NCI-H2227 treated with DMSO at 0.1 percent for 48 hours (cell line): ENCODE measurements around the gene EXOC3L2.

ENCODE experiments used
- DNase-seq: peaks from one replicate; lab custom pipeline; 2025; lab: John Stamatoyannopoulos, UW

The EXOC3L2 gene

DNA sequence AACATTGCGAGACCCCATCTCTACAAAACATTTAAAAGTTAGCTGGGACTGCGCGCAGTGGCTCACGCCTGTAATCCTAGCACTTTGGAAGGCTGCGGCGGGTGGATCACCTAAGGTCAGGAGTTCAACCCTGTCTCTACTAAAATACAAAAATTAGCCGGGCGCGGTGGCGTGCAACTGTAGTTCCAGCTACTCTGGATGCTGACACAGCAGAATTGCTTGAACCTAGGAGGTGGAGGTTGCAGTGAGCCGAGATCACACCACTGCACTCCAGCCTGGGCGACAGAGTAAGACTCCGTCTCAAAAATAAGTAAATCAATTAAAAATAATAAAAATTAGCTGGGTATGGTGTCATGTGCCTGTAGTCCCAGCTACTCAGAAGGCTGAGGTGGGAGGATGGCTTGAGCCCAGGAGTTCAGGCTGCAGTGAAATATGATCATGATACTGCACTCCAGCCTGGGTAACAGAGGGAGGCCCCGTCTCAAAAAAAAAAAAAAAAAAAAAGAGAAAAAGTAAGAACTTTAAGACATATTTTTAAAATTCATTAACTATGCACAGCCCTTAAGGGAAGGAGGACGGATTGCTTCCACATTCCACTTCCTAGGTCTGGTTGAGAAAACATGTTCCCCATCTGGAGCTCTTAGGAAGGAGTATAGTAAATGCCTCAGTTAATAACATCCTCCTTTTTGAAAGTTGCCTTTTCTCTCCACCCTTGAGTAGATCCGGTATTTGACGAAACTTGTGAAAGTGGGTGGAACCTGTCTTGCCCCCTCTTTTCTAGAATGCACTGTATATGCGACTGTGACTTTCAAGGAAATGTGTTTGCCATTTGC lies 26.1 kb downstream of the EXOC3L2 start:
- DNase-seq = no peak

DNA sequence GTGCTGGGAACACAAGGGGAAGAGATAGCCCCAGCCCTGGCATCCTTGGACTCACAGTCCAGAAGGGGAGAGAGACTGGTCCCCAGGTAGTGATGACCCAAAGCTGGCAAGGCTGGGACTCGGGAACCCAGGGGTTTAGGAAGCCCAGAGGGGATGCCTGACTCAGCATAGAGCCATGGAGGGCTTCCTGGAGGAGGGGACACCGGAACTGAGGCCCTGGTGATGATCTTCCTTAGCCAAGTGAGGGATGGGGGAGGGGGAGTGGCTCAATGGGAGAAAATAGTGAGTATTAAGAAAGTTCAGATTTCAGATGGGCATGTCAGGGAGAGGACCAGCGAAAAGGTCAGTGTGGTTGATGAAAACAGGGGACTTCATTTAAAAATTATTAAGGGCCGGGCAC lies 26.8 kb downstream of the EXOC3L2 start:
- no peak for DNase-seq

DNA sequence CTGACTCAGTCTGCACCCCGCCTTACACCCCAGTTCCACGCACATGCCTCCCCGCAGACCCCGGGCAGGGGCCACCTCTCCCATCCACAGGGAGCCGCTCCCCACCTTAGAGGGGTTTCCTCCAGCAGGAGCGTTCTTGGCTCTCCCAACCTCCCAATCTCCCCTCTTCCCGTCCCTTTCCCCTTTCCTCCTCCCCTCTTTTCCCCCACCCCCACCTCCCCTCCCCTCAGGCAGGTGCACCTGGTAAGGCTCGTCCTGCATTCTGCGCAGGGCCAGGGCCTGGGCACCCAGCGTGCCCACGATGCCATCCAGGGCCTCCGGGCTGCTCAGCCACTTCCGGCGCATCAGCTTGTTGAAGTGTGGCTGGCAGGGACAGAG lies 27.3 kb downstream of the EXOC3L2 start:
- DNase-seq = no peak

DNA sequence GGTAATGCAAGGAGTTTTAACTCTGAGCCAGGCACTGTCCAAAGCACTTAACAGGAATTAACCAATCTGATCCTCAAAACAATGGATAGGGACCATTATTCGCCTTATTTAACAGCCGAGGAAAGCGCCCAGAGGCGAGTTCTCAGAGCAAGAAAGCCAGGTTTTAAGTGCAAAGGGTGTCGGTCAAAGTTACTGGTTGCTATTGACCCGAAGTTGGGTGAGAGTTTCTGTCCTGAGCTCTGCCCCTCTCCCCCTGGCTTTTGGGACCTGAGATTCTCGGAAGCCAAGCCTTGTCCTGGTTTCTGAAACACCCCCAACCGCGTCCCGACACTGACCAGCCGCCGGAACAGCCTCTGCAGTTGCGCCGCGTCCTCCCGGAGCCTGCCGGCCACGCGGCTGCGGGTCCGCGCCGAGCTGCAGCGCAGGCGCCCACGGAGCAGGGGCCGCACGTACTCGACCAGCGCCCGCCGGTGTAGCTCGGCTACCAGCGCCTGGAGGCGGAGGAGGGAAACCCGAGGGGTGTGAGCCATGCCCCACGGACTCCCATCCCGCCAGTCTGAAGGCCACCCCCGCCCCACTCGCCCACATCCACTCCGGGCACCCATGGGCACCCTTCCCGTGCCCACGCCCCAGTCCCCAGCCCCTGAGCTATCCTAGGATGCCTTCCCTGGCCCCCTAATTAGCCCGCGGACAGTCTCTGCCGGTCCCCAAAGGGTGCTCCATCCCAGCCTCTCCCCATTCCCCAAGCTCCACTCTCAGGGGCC lies 27.8 kb downstream of the EXOC3L2 start:
- no peak for DNase-seq

DNA sequence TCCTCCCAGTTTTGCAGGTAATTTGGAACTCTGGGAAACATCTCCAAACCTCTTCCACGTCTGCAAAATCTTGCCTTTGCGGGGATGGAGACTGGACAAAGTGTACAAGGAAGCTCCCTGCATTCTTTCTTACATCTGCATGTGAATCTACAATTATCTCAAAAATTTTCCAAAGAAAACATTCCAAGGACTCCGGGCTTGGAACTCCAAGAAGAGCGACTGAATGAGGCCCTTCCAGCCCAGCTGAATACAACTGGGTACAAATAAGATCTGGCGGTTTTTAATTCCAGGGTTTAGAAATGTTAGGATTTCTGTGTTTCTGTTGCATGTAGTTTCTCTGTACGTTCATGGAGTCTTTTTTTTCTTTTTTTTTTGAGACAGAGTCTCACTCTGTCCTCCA lies 28.5 kb downstream of the EXOC3L2 start:
- no peak for DNase-seq

DNA sequence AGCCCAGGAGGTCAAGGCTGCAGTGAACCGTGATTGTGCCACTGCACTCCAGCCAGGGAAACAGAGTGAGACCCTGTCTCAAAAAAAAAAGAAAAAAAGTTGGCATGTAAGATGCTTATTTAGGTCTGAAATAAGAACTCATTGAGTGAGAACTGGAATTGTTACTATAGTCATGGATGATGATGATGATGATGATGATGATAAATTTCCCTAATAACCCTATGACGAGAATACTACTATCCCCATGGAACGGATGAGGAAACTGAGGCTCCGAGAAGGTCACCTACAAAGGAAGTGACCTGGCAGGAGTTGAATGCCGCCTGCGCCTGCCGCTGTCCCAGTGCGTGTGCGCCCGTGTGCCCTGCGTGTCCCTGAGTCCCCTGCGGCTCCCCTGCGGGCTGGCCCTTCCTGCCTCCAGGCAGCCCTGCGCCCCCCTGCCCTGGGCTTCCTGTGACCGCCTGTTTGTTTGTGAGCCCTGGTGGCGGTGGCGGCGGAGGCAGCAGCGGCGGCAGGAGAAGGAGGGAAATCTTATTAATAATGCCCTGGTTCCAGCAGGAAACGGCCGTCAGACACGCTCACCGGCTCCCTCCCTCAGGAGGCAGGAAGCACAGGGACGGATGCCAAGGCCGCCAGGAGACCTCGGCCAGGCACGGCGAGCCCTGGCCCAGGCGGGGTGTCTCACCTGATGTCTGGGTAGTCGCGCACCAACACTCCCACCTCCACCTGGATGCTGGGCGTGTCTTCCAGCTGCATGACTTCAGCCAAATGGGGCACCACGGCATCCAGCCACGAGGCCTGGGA lies 29.6 kb downstream of the EXOC3L2 start:
- no peak for DNase-seq

DNA sequence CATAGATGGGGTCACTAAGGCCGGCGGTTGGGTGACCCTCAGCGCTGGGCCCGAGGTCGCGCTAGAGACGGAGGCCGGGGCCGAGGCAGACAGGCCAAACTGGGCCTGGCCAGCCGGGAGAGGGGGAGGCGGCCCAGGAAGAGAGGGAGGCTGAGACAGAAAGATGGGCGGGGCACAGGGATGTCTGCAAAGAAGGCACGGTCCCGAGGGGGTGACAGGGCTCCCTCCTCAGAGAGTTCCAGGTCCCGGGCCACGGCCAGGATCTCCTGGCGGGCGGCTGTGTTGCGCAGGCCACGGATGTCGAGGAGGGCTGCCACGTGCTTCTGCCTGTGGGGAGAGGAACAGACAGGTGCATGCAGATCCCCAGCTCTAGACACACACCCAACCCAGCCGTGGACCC lies 32.2 kb downstream of the EXOC3L2 start:
- no peak for DNase-seq

DNA sequence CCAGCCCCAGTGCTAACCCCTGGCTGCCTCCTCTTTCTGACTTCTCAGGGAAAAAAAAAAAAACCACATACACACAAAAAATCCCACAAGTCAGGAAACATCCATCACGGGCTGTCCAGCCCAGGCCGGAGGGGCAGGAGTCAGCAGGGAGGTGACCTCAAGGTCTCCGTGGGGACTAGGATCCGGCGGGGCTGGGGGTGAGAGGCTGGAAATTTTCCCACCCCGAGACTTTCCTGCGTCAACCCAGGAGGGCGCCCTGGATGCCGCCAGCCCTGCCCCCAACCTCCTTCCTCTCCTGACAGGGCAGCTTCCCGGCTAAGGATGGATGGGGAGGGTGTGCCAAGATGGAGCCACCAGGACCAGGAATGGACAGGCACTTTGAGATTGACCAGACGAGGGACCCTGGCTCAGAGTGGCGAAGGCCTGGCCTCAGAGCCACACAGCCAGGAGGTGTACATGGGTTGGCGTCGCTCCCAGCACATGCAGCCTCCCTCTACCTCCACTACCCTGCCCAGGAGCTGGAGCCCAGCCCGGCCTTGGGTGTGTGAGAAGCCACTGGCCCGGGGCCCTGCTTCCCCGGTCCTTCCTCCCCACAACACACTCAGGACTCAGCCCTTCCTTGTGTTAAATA lies 33.3 kb downstream of the EXOC3L2 start:
- DNase-seq = no peak

DNA sequence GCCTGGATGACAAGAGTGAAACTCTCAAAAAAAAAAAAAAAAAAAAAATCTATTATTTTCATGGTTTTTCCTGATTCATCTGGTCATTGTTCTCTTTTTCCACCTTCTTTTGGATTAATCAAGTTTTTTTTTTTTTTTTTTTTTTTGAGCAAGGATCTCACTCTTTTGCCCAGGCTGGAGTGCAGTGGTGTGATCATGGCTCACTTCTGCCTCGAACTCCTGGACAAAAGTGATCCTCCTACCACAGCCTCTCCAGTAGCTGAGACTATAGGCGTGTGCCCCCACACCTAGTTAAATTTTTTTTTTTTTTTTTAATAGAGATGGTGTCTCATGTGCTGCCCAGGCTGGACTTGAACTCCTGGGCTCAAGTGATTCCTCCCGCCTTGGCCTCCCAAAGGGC lies 38.9 kb downstream of the EXOC3L2 start:
- DNase-seq = no peak

DNA sequence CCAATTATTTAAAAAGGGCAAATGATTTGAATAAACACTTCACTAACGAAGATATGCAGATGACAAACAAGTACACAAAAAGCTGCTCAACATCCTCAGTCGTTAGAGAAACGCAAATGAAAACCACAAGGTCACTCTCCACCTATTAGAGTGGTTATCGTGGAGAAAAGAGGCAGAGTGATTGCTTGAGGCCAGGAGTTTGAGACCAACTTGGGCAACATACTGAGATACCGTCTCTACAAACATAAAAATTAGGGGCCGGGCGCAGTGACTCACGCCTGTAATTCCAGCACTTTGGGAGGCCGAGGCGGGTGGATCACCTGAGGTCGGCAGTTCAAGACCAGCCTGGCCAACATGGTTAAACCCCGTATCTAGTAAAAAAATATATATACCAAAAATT lies 39.4 kb downstream of the EXOC3L2 start:
- no peak for DNase-seq

DNA sequence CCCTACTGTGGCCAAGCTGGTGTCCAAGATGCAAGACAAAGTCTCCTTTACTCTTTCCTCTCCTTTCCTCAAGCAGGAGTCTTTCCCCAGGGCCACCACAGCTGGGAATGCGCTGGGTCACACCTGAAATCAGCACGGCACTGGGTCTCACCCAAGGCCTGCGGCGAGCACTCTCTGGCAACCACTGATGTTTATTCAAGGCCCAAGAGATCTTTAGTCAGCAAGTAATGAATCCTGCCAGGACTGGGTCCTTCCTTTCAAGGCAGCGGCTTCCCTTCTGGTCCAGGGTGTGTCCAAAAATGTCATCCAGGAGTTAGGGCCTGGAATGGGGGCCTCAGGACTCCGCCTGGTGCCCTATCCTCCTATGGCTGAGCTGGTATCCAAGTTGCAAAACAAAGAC lies 42.6 kb downstream of the EXOC3L2 start:
- no peak for DNase-seq

DNA sequence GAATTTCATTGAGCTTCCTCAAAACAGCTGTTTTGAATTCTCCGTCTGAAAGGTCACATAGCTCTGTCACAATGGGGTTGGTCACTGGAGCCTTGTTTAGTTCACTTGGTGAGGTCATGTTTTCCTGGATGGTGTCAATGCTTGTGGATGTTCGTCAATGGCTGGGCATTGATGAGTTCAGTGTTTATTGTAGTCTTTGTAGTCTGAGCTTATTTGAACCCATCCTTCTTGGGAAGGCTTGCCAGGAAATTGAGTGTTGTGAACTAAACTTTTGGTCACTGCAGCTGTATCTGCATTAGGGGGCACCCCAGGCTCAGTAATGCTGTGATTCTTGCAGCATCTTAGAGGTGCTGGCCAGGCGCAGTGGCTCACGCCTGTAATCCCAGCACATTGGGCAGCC lies 44.6 kb downstream of the EXOC3L2 start:
- no peak for DNase-seq

DNA sequence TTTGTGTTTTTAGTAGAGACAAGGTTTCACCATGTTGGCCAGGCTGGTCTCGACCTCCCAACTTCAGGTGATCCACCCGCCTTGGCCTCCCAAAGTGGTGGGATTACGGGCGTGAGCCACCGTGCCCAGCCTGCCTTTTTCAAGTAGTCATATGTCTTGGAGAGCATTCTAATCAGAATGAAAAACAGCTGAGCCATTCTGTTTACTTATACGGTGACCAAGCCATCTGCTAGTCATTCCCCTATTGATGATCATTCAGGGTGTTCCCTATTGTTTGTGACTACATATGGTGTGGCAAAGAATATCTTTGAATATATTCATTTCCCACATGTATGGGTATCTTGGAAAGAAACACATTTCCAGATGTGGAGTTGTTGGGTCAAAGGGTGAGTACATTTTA lies 49.4 kb downstream of the EXOC3L2 start:
- no peak for DNase-seq

DNA sequence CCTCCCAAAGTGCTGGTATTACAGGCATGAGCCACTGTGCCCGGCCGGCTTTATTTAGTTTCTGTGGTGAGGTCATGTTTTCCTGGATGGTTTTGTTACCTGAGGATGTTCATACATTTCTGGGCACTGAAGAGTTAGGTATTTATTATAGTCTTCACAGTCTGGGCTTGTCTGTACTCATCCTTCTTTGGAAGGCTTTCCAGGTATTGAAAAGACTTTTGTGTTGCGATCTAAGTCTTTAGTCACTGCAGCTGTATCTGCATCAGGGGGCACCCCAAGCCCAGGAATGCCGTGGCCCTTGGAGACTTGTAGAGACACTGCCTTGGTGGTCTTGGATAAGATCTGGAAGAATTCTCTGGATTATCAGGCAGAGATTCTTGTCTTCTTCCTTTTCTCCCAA lies 53.8 kb downstream of the EXOC3L2 start:
- DNase-seq = no peak

DNA sequence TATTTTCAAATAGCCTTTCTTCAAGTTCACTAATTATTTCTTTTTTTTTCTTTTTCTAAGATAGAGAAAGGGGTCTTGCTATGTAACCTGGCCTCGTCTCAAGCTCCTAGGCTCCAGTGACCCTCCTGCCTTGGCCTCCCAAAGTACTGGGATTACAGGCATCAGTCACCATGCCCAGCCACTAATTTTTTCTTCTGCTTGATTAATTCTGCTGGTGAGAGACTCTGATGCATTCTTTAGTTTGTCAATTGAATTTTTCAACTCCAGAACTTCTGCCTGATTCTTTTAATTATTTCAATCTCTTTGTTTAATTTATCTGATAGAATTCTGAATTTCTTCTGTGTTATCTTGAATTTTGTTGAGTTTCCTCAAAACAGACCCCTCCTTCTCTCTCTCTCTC lies 55.2 kb downstream of the EXOC3L2 start:
- DNase-seq = no peak

DNA sequence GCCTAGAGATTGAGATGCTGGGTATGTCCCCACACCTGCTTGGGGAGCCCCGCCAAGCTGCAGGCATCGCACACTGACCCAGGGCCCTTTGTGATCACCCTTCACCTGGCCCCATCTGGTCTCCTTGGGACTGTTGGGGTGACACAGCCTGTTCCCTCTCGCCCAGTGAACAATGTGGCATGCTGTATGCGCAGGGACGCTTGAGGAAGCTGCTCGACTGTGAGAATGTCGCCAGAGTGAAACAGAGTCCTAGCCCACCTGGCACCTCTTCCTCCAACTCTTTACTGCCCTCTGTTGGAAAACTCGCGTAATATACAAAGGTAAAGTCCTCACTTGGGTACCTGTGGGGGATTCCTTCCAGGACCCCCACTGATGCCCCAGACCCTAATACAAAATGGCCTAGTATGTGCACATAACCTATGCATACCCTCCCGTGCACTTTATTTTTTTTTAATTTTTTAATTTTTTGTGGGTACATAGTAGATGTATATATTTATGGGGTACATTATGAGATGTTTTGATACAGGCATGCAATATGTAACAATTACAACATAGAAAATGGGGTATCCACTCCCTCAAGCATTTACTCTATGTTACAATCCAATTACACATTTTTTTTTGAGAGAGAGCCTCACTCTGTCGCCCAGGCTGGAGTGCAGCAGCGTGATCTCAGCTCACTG lies 57.6 kb downstream of the EXOC3L2 start:
- peak; percentile 1 for DNase-seq

DNA sequence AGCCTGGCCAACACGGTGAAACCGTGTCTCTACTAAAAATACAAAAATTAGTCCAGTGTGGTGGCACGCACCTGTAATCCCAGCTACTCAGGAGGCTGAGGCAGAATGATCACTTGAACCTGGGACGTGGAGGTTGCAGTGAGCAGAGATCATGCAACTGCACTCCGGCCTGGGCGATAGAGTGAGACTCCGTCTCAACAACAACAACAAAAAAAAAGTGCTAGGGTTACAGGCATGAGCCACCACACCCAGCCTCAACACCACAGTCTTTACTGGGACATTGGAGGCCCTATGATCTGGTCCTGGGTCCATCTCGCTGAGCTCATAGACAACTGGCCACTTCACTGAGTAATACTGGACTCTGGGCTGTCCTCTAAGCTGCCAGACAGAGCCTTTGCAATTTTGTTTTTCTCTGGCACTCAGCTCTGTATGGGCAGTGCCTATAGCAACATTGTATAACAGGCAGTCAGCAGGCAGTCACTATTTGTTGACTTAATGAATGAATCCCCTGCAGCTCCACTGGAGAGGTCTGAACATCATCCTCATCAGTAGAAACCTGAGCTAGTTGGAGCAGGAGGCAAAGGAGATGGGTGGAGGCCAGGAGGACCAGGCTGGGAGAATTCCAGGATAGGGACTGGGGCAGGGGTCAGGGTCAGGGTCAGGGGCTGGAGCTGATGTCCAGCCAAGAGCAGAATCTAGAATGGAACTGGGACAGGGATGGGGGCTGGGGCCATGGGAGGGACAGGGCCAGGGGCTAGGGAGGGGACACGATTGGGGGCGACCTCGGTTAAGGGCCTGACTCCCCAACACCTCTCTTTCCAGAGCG lies 58.5 kb downstream of the EXOC3L2 start:
- DNase-seq = no peak

DNA sequence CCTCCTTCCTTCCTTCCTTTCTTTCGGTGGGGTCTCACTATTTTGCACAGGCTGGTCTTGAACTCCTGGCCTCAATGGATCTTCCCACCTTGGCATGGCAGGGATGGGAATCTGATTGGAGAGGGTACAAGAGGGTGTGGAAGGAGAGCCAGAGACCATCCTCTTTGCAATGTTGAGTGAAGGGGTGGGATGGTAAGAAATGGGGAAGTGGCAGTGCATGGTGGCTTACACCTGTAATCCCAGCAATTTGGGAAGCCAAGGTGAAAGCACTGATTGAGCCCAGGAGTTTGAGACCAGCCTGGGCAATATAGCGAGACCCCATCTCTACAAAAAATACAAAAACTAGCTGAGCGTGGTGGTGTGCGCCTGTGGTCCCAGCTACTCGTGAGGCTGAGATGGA lies 61.1 kb downstream of the EXOC3L2 start:
- DNase-seq = no peak

DNA sequence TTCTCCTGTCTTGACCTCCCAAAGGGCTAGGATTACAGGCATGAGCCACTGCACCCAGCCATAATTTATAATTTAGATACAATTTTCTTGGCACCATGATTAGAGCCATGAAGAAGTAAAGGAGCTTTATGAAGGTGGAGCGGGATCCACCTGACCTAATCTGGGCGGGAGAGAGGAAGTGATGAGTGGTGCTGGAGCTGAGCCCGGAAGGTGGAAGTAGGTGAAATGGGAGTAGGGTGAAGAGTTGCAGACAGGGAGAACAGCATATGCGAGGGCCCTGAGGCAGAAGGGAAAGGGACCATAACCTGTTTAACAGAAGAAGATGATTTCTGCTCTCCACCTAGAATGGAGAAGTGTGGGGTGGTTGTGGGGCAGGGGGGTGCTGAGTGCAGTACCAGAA lies 62.4 kb downstream of the EXOC3L2 start:
- no peak for DNase-seq

DNA sequence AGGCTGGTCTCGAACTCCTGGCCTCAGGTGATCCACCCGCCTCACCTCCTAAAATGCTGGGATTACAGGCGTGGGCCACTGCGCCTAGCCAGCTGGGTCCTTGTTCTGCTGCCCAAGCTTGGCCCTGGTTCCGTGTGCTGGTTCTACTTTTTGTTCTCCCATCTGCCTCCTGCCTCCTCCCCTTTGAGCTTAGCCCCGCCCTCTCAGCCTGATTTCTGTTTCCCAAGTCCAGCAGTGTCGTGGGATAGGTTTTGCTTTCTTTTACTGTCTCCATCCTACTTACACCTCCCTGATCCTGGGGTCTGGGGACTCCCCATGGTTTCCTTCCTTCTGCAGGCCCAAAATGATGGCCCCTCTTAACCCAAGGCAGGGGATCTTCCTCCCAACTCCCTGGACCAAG lies 64.3 kb downstream of the EXOC3L2 start:
- no peak for DNase-seq

DNA sequence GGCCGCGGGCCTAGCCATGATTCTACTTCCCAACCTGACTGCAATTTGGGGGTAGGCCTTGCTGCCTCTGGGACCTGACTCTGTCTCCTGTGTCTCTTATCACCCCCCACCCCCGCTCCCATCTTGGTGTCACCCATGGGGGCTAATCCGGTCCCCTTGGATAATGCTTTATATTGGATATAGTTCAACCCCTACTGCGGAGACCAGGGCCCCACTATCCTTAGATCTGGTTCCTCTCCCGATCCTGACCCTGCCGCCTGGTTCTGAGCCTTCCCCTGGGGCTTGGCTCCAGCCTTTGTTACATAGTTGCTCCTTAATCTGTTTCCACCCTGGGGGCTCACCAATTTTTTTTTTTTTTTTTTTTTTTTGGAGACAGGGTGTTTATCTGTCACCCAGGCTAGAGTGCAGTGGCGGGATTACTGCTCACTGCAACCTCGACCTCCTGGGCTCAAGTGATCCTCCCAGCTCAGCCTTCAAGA lies 65.3 kb downstream of the EXOC3L2 start:
- no peak for DNase-seq
